Peyer's patch (tissue), 4 donors: ENCODE measurements around the gene FGFR2. TPM values are rescaled to one million over a fixed set of nuclear protein-coding genes. Genes with fewer than 3 reads are reported as not detected.

Source experiments
- DNase-seq, 3 donors: peaks; one replicate each; pipeline ENCODE4 v3.0.0-alpha.2; 2017 to 2019
- H3K27ac ChIP-seq, 4 donors: fragments of 200-600 bp; sonication (generic); one replicate each; pipeline ENCODE4 v1.5.1; 2016 to 2019
- H3K27me3 ChIP-seq, 2 donors: fragments of 200-600 bp; sonication (generic); one replicate each; pipeline ENCODE4 v1.5.1; 2019
- H3K36me3 ChIP-seq, 3 donors: fragments of 200-600 bp; sonication (generic); one replicate each; pipeline ENCODE4 v1.5.1; 2016 to 2019
- H3K4me1 ChIP-seq, 4 donors: fragments of 200-600 bp; sonication (generic); one replicate each; pipeline ENCODE4 v1.5.1; 2016 to 2019
- H3K4me3 ChIP-seq, 4 donors: fragments of 200-600 bp; sonication (generic); 1 replicate in 3 of 4; 2 replicates in 1 of 4; pipeline ENCODE4 v1.5.1; 2016 to 2019; ENCODE audit warnings: mild to moderate bottlenecking in 1 of 4
- H3K9me3 ChIP-seq, 4 donors: fragments of 200-600 bp; sonication (generic); one replicate each; pipeline ENCODE4 v1.5.1; 2016 to 2019; ENCODE audit warnings: mild to moderate bottlenecking in 1 of 4
- POLR2A ChIP-seq, 2 donors: fragments of 450-650 bp; IDR thresholded peaks; one replicate each; pipeline ENCODE4 v1.5.1; 2017; ENCODE audit warnings: antibody characterized with exemption in 2 of 2, mild to moderate bottlenecking in 2 of 2, moderate library complexity in 2 of 2
- total RNA-seq, 4 donors: library from RNA; depleted of rRNA; stranded (reverse); fragments of >200 nt; gene quantifications; one replicate each; pipeline ENCODE4 v1.1.0, GENCODE V29; 2016
- TF ChIP-seq, protein P1 (sequence below), 6 experiments: fragments of 450-650 bp in 4 of 6; fragments of 200-600 bp in 2 of 6; sonication (generic) in 1 of 6; IDR thresholded peaks; one replicate each; pipeline ENCODE4 v1.5.1; 2017 to 2019; ENCODE audit warnings: antibody characterized with exemption in 6 of 6, mild to moderate bottlenecking in 3 of 6, moderate library complexity in 1 of 6

FGFR2 gene
- total RNA-seq, 4 donors from 2014 or later, result 12.9 to 22.9 (median 19.9) TPM

DNA sequence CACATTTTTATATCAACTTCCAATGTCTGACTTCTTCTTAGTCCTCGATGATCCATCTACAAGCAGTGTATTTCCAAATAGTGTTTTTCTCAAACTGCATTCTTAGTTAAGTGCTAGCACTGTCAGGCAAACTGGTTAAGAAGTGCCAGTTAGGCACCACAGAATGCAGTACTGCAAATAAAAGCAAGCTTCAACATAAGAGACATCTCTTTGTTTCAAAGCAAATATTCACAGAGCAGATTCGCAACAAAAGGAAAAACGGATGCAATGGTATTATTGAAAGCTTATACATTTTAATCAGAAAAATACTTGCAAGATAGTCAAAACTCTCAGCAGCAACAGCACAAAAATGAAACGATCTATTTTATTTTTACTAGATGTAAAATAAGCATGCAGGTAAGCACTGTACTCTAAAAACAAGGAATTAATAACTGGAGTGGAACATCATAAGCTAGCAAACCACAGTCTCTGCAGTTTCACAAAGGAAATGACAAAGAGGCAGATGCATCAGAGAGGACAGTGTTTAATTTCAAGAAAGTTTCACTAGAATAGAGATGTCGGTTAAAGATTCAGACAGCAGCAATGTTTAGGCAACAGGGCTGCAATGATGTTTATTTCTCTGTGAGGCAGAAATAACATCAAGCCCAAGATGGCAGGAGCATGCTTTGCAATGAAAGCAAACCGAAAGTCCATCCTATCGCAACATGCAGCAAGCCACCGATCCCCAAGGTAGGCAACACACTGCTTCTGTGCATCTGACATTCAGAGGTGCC lies 82.0 kb downstream of the FGFR2 start:
- H3K4me1 ChIP-seq, result no peaks in the 10 kb centered on the region
- H3K27me3 ChIP-seq, result no peaks in the 10 kb centered on the region
- H3K27ac ChIP-seq, result no peak overlapping the region
- no peaks in the 10 kb centered on the region for H3K36me3 ChIP-seq
- TF ChIP-seq, protein P1, sequence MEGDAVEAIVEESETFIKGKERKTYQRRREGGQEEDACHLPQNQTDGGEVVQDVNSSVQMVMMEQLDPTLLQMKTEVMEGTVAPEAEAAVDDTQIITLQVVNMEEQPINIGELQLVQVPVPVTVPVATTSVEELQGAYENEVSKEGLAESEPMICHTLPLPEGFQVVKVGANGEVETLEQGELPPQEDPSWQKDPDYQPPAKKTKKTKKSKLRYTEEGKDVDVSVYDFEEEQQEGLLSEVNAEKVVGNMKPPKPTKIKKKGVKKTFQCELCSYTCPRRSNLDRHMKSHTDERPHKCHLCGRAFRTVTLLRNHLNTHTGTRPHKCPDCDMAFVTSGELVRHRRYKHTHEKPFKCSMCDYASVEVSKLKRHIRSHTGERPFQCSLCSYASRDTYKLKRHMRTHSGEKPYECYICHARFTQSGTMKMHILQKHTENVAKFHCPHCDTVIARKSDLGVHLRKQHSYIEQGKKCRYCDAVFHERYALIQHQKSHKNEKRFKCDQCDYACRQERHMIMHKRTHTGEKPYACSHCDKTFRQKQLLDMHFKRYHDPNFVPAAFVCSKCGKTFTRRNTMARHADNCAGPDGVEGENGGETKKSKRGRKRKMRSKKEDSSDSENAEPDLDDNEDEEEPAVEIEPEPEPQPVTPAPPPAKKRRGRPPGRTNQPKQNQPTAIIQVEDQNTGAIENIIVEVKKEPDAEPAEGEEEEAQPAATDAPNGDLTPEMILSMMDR (IDR thresholded peaks at IDR 0.05), result no peak
- TF ChIP-seq POLR2A (IDR thresholded peaks at IDR 0.05), result no peak
- H3K9me3 ChIP-seq, result no peaks in the 10 kb centered on the region
- no peak overlapping the region for H3K4me3 ChIP-seq
- DNase-seq, result no peak

DNA sequence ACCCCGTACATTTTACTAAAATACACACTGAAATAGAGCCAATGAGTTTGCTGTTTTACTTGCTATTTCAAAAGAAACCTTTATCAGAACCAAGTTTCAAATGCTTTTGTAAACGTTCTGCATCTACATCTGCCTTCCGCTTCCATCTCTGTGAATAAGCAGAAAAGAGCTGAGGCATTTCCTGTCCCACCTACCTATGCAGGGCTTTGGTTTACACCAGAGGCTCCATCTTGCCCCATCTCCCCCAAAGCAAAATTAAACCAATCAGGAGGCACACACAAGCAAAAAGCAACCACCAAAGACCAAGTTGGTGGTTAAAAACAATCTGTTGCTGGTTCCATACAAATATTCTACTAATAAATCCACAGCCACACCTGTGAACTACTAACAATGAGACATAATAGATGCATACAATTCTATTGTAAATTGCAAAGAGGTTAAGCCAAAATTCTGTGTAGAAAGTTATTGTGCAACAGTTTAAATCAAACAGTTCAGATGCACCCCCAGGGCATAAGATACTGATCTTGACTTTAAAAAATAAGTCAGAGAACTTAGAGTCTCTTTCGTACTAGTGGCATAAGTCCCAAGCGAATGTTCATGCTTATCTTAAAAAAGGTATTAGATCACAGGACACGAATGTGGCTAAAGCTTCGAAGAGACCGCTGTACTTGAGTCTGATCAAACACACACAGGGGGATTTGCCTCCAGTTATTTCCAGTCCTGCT lies 83.9 kb downstream of the FGFR2 start:
- Histone ChIP-seq H3K27ac (no peak overlapping the region), H3K4me3 (no peak overlapping the region), H3K4me1 (no peaks in the 10 kb centered on the region), H3K27me3 (no peaks in the 10 kb centered on the region), H3K36me3 (no peaks in the 10 kb centered on the region), H3K9me3 (no peaks in the 10 kb centered on the region)
- no peak for DNase-seq
- TF ChIP-seq, protein P1 (IDR thresholded peaks at IDR 0.05), result no peak
- TF ChIP-seq POLR2A (IDR thresholded peaks at IDR 0.05), result no peak

GRCh38 chr10:121511943-121512342 lies 86.3 kb downstream of the FGFR2 start:
- TF ChIP-seq POLR2A (IDR thresholded peaks at IDR 0.05), result no peak
- TF ChIP-seq, protein P1 (IDR thresholded peaks at IDR 0.05), result no peak
- Histone ChIP-seq H3K36me3 (no peaks in the 10 kb centered on the region), H3K27me3 (no peaks in the 10 kb centered on the region), H3K4me1 (no peaks in the 10 kb centered on the region), H3K4me3 (no peak overlapping the region), H3K27ac (no peak overlapping the region), H3K9me3 (no peaks in the 10 kb centered on the region)
- no peak for DNase-seq

DNA sequence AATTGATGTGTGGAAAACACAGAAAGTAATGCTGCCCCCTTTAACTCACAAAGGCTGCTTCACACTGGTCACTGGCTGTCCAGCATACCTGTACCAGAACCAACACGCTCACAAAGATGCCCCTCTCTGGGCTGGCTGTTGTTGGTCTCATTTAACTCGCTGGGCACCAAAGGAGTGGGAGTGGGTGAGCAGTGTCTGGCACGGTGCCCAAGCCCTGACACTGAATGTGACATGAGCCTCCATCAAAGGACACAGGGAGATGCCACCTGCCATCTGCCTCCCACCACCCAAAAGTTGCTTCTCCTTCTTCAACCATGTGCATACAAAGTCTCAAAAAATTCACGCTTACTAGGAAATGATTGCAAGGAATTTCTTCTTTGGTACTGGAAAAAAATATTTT lies 86.8 kb downstream of the FGFR2 start:
- TF ChIP-seq, protein P1 (IDR thresholded peaks at IDR 0.05), result no peak
- no peak for TF ChIP-seq POLR2A (IDR thresholded peaks at IDR 0.05)
- DNase-seq, result no peak
- Histone ChIP-seq H3K36me3 (no peaks in the 10 kb centered on the region), H3K27ac (no peak overlapping the region), H3K9me3 (no peaks in the 10 kb centered on the region), H3K27me3 (no peaks in the 10 kb centered on the region), H3K4me3 (no peak overlapping the region), H3K4me1 (no peaks in the 10 kb centered on the region)

GRCh38 chr10:121510201-121510771 lies 88.0 kb downstream of the FGFR2 start:
- TF ChIP-seq, protein P1 (IDR thresholded peaks at IDR 0.05), result no peak
- no peak for TF ChIP-seq POLR2A (IDR thresholded peaks at IDR 0.05)
- no peak for DNase-seq
- H3K4me3 ChIP-seq, result no peak overlapping the region
- H3K27ac ChIP-seq, result no peak overlapping the region
- H3K27me3 ChIP-seq, result no peaks in the 10 kb centered on the region
- no peaks in the 10 kb centered on the region for H3K36me3 ChIP-seq
- no peaks in the 10 kb centered on the region for H3K9me3 ChIP-seq
- H3K4me1 ChIP-seq, result no peaks in the 10 kb centered on the region
